ENCODE data around the gene AP3S2. TPM values are rescaled to one million over a fixed set of nuclear protein-coding genes. Genes with fewer than 3 reads are reported as not detected.

Gene AP3S2
- total and polyA plus RNA-seq, 2 experiments from 2014 or later, result 9.4 to 93.3 TPM

DNA sequence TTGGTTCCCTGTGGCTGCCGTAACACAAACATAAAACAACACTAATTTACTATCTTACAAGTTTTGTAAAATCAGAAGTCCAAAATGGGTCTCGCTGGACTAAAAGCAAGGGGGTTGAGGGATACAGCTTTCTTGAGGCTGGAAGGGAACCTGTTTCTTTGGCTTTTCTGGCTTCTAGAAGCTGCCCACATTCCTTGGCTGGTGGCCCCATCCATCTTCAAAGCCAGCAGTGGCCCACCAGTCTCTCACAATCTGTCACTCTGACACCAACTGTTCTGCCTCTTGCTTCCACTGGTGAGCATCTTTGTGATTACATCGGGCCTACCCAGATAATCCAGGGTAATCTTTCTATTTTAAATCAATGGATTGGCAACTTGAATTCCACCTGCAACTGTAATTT, 78.0 kb downstream of the AP3S2 start (continued):
- TF ChIP-seq ZNF462 (CRISPR knock-in tag; IDR thresholded peaks at IDR 0.05) (no peak), CREB1 (CRISPR knock-in tag; IDR thresholded peaks at IDR 0.05; ENCODE audit: low read depth) (no peak)

DNA sequence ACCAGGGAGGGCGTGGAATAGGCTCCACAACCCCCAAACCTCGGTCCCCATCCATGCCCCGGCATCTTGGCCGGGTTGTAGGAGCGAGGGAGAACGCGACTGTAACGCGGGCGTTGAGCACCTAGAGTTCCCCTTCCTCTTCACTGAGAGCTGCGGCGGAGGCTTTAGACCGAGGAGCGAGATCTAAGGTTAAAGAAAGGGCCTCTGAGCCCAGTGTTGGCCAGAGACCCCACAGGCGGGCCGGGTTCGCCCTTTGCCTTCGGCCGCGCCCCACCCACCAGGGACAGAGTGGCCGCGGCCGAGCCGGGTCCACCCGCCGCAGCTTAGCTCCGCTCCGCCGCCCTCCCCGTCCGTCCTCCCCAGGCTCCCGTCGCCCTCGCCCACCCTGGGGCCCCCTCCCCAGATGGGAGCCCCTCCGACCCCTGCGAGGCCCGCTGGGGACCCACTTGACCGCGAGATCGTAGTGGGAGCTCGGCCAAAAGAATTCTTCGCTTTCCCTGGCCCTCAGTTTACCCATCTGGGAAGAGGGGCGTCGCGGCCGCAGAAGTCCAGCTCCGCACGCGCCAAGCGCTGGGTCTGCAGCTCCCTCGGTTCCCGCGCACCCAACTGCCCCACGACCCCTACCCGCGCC, 79.6 kb downstream of the AP3S2 start:
- peak; percentile 60 for DNase-seq (ENCODE audit: low spot score)
- Histone ChIP-seq H3K4me1 (ENCODE audit: insufficient read depth) (no peaks in the 10 kb centered on the region), H3K36me3 (ENCODE audit: insufficient read depth) (no peaks in the 10 kb centered on the region), H3K27me3 (ENCODE audit: insufficient read depth) (peaks cover 37% of the 10 kb centered on the region), H4K20me1 (replicated peaks; ENCODE audit: insufficient read depth) (no peaks in the 10 kb centered on the region; the same call in 1 of the 2 replicates), H3K4me3 (peak overlapping the region; percentile 71), H2AFZ (peak overlapping the region; percentile 85; the same call in 1 of the 2 replicates), H3K9me2 (ENCODE audit: insufficient read depth) (no peaks in the 10 kb centered on the region), H3K79me2 (replicated peaks; ENCODE audit: insufficient read depth) (no peaks in the 10 kb centered on the region), H3F3A (replicated peaks; ENCODE audit: low read depth) (no peaks in the 10 kb centered on the region), H3K27ac (ENCODE audit: low read depth) (no peak overlapping the region), H3K4me2 (peak overlapping the region; percentile 80)
- no peak overlapping the region for H3K27ac Mint-ChIP-seq
- peak overlapping the region; percentile 70; the same call in 2 of the 3 replicates for H3K4me3 Mint-ChIP-seq
- H3K36me3 Mint-ChIP-seq (ENCODE audit: low read depth), result 0 out of 3 replicates have a peak, but pooled peaks cover 6% of the 10 kb centered on the region
- H3K4me1 Mint-ChIP-seq, result no peaks in the 10 kb centered on the region
- TF ChIP-seq, protein P1, sequence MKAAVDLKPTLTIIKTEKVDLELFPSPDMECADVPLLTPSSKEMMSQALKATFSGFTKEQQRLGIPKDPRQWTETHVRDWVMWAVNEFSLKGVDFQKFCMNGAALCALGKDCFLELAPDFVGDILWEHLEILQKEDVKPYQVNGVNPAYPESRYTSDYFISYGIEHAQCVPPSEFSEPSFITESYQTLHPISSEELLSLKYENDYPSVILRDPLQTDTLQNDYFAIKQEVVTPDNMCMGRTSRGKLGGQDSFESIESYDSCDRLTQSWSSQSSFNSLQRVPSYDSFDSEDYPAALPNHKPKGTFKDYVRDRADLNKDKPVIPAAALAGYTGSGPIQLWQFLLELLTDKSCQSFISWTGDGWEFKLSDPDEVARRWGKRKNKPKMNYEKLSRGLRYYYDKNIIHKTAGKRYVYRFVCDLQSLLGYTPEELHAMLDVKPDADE (IDR thresholded peaks at IDR 0.05), result no peak
- peak; percentile 55 for TF ChIP-seq EZH2 (IDR thresholded peaks at IDR 0.05; ENCODE audit: low read depth, unreplicated experiment)
- ATAC-seq, result peak; percentile 59
- peaks cover 14% of the 10 kb centered on the region for H3K9me3 Mint-ChIP-seq
- H3K27me3 Mint-ChIP-seq (ENCODE audit: insufficient read depth, low read depth, poor library complexity), result peaks cover 47% of the 10 kb centered on the region

All from GM23338 (cell line).